Stimulated activated CD8-positive, alpha-beta memory T cell treated with anti-CD3 and anti-CD28 coated beads, Interleukin-4, amount 100 ng/mL, for 48 hours (primary cell): ENCODE data around the gene SYT8.
"Not testable (repeated sequence)": the region's sequence is repeated elsewhere in the genome, so short reads cannot be mapped to it uniquely, and the experiment has no call there.

Source experiments
- DNase-seq: peaks from one replicate; pipeline ENCODE4 v3.0.0-alpha.2; 2020

The SYT8 gene

DNA sequence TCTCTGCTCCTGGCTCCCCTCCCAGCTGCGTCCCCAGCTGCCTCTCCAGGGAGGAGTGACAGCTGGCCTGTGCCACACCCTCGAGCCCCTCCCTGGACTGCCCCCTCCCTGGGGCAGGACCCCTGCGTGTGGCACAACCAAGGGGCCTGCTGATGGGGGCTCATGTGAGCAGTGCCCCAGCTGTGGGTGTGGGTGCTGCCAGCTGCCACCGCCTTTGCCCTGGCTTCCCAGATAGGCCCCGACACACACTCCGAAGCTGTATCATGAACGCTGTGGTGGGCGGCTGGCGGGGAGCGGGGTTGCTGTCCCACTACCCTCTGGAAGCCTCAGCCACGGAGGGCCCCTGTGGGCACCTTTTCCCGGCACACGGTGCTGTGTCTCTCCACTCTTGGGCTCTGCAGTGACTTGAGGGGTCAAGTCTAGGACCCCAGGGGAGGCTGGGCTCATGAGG, 41.1 kb downstream of the SYT8 start:
- DNase-seq, result not testable (repeated sequence)

- DNase-seq, result peak; percentile 59
Measured at GRCh38 chr11:1876361-1877063, 41.7 kb downstream of the SYT8 start.

- no peak for DNase-seq
Measured at GRCh38 chr11:1877211-1878136, 42.7 kb downstream of the SYT8 start.

- DNase-seq, result no peak
Measured at GRCh38 chr11:1878137-1879031, 43.6 kb downstream of the SYT8 start.

DNA sequence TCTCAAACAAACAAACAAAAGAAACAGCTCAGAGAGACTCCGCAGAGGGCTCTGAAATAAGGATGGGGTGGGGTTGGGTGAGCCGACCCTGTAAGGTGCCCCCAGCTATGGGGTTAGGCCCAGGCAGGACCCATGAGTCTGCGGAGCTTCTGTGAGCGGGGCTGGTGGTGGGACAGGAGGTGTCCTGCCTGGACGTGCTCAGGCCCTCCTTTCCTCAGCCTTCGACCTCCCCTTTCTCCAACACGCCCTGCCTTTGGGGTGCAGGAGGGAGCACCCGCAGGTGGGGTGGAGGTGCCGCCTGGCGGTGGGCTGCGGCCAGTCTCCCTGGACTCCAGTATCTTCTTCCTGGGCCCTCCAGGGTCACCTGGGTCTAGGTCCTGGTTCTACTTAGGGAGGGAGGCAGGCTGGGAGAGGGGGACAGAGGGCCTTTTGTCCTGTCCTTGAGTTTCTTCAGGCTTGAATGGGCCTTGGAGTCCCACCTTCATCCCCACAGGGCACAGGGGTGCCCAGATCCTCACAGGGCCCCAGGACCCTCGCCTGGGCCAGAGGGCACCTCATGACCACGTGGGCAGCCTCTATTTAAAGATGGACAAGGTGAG, 44.7 kb downstream of the SYT8 start:
- no peak for DNase-seq

DNA sequence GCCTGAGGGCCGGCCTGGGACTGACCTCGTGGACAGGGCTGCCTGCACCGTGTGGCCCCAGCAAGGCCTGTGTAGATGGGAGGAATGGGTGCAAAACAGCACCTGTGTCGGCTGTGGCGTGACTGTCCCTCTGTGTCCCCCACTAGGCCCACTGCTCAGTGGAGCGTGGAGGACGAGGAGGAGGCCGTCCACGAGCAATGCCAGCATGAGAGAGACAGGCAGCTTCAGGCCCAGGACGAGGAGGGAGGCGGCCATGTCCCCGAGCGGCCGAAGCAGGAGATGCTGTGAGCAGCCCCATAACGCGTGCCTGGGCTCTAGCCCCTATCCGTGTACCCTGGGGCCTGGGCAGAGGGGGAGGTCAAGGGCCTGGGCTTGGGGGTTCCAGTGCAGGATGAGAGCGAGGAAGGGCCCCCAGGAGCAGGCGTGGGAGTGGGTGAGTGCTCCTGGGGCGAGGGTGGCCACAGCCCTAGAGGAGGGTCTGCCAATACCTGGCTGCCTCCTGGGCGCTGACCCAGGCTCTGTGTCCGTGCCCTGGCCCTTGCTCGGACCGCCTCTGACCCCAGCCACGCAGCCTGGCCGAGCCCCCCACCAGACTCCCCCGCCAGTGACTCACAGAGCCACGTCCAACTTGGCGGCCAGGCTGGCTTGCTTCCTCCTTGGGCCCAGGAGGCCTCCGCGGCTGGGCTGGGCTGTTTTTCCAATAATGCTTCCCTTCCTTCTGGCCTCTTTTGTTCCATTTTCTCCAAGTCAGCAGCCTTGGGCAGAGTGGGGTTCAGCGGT, 45.3 kb downstream of the SYT8 start:
- DNase-seq, result no peak

GRCh38 chr11:1880746-1881441, 46.1 kb downstream of the SYT8 start:
- no peak for DNase-seq

- DNase-seq, result no peak
Measured at GRCh38 chr11:1881442-1882264, 46.9 kb downstream of the SYT8 start.

- DNase-seq, result peak; percentile 91
Measured at GRCh38 chr11:1882265-1883238, 47.8 kb downstream of the SYT8 start.

GRCh38 chr11:1883346-1884302, 48.8 kb downstream of the SYT8 start:
- no peak for DNase-seq

DNA sequence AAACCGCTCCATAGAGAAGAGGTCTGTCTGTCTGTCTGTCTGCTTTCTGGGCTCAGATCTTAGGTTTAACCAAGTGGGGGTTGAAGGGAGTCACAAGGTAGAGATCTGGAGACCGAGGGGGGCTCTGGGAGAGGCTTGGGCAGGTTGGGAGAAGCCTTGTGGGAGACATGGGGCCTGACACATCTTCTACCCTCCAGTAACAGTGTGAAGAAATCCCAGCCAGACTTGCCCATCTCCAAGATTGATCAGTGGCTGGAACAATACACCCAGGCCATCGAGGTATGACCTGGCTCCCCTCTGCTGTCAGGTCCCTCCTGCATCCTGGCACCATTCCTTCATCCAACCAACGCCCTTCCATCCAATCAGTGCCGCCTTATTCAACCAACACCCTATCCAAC, 49.5 kb downstream of the SYT8 start:
- no peak for DNase-seq

- DNase-seq, result not testable (repeated sequence)
Measured at GRCh38 chr11:1886551-1886950, 51.8 kb downstream of the SYT8 start.
